GOT3 (cell line): ENCODE measurements around the gene GET4.
"Not testable (repeated sequence)": the region's sequence is repeated elsewhere in the genome, so short reads cannot be mapped to it uniquely, and the experiment has no call there.

Experiments used
- DNase-seq: peaks from one replicate; lab custom pipeline; 2025; ENCODE audit warnings: mixed read lengths; lab: John Stamatoyannopoulos, UW

Gene GET4

DNA sequence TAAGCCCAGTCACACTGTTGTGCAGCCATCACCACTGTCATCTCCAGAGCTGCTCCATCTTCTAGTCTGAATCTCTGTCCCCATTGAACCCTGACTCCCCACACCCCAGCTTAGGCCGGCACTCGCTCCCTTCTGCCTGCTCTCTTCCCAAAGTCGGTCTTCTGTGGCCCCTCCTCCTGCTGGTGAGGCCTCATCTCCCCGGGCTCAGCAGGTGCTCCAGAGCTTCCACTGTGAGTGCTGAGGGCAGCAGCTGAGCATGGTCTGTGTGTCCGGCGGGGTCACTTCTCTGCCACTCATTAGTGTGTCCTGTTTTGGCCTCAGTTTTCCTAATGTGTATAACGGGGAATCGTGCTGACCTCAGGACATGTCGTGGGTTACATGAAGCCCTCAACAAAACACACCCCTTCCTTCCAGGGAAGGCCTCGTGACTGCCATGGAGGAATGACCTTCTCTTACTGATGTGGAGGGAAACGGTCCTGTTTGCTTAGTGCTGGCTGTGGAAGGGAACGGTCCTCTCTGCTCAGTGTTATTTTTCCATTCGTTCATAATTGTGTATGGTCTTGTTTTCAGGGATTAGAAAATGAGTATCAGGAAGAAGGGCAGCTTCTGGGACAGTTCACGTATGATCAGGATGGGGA is 4.3 kb upstream of the GET4 start:
- no peak for DNase-seq

DNA sequence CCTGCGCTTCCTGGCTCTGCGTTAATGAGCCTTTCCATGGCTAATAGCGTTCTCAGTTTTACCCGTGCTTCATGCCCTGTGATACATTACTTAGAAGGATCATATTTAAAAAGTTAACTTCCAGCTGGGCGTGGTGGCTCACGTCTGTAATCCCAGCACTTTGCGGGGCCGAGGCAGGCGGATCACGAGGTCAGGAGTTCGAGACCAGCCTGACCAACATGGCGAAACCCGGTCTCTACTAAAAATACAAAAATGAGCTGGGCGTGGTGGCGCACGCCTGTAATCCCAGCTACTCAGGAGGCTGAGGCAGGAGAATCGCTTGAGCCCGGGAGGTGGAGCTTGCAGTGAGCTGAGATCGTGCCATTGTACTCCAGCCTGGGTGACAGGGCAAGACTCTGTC is 3.7 kb upstream of the GET4 start:
- not testable (repeated sequence) for DNase-seq

DNA sequence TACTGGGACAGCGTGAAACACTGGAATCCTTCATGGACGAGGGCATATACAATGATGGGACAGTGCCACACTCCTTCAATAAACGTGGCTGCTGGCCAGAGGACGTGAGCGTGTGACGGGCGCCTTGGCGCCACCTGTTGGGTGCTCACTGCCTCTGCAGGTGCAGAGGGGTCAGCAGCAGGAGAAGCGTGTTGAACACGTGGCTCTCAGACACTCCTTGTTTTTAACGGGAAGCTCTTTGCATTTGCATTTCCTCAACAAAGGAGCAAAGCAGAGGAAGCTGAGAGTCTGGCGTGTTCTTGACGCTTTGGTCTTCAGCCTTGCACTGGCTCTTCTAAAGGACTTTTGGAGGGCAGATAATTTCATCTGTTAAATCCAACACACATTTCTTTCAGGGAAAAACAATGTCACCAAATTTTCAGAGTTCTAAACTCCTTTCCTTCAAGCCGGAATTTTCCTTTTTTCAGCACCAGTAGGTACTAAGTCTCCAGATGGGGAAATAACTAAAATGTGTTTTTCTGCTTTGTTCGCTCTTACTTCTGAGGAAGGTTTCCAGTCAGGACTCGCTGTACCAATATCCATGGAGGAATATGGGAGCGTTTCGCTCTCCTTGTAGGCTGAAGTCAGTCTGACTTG is 2.9 kb upstream of the GET4 start:
- no peak for DNase-seq

DNA sequence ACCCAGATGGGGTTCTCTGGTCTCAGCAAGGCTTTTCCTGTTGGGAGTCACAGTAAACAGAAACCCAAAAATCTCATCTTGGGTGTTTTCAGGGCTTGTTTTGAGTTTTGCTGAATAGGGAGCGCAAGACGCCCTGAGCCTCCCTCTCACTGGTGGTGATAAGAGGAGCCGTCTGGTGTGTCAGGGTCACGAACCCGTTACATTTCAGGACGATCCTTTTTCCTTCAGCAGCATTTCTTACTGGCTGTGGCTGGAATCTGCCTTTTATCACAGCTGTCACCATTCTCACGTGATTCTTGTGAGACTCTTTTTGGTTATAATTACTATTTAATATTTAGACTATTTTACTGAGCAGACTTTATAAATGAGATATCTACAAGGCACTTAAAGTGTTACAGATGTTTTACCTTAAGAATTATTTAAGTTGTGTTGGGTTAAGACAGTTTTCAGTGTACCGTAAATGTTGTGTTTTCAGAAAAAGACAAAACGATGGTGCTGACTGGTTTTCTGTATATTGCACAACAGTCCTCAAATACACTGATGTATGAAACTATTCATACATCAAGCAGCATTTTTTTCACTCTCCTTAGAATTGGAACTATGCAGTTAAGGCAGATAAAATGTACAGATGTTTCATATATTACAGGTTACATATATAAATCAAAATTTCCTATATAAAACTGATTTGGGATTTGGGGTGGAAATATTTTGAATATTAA is 2.2 kb upstream of the GET4 start:
- DNase-seq, result no peak

DNA sequence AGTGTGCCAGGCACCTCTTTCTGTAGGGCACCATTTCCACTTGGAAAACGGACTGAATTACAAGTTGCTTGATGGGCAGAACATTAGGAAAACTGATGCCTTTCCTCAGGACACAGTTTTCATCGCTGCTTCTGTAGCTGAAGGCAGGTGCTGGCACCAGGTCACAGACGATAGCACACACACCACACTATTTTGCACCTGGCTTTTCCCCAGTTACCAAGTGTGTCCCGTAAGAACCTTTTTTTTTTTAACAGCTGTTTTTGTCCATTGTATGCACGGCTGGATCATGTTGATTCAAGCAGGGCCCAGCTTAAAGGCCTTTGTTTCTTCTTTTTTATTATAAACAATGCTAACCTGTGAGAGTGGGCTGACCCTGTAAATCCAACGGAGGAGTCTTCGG is 1.3 kb upstream of the GET4 start:
- no peak for DNase-seq

DNA sequence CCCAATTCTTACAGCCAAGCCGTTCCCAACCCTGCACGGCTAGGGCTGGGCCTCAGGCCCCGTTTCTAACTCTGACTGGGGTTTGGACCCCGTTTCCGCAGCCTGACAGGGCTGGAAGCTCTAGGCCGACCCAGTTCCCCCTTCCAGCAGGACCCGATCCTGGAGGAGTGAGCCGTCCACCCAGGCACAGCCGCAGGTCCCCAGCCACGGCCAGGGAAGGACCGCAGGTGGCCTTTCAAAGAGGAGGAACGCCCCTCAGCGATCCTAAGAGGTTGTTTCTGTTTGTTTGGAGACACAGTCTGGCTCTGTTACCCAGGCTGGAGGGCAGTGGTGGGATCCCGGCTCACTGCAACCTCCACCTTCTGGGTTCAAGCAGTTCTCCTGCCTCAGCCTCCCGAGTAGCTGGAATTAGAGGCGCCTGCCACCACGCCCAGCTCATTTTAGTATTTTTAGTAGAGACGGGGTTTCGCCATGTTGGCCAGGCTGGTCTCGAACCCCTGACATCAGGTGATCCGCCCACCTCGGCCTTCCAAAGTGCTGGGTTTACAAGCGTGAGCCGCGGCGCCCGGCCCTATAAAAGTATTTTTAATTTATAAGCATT is 778 bp upstream of the GET4 start:
- no peak for DNase-seq

DNA sequence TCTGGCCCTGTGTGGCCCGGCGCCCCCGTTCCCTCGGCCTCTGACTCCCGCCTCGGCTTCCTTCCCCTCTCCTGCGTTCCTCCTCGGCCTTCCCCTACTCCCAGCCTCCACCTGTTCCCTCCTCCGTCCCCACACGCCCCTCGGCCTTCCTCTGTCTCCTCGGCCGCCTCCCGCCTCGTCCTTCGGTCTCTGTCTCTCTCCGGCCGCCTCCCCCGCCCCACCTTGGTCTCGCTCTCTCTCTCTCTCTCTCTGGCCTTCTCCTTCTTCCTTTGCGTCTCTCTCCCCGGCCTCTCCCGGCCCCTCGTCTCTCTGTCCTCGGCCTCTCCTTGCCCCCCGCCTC is 588 bp downstream of the GET4 start:
- DNase-seq, result no peak

DNA sequence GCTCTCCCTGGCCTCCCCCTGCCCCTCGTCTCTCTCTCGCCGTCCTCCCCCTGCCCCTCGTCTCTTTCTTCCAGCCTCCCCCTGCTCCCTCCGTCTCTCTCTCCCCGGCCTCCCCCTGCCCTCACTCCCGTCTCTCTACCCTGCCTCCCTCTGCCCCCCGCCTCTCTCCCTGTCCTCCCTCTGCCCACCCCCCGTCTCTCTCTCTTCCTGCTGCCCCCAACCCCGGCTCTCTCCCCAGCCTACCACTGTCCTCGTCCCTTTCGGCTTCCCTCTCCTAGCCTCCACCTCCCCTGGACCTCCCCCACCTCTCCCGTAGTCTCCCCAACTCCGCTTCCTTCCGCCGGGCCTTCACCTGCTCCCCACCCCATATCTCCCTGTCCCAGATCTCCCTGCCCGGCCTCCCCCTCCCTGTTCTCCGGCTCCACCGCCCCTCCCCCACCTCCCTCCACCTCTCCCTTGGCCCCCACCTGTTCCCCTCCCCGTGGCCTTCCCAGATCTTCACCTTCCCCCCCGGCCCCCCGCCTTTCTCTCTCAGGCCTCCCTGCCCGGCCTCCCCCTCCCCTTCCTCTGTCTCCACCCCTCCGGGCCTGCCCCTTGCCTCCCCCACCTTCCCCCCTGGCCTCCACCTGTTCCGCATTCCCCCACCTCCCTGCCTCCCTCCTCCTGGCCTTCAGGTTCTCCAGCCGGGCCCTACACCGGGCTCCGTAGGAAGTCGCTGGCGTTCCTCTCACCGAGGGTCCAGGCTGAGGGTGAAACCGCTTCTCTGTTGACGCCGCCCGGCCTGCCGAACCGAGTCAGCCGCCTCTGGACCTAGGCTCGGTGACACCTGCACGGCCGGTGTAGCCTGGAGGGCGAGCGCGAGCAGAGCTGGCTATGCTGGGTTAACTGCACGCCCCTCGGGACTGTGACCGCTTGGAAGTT is 1.2 kb downstream of the GET4 start:
- no peak for DNase-seq

DNA sequence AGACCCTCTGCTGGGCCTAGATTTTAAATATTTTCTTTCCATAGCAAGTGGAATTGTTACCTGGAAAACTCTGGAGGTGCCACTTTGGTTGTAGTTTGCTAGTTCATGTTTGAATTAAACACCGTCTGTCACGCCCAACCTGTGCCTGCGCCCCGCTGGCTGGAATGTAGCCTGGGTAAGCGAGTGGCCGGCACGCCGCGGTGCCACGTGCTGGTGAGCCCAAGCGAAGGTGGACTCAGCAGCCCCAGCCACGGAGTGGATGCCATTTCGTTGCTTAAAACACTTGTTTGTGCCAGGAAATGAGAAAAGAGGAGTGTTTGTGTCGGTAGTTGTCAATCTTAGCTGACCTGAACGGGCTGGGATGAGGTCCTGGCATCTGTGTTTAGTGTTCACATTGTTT is 2.7 kb downstream of the GET4 start:
- no peak for DNase-seq

DNA sequence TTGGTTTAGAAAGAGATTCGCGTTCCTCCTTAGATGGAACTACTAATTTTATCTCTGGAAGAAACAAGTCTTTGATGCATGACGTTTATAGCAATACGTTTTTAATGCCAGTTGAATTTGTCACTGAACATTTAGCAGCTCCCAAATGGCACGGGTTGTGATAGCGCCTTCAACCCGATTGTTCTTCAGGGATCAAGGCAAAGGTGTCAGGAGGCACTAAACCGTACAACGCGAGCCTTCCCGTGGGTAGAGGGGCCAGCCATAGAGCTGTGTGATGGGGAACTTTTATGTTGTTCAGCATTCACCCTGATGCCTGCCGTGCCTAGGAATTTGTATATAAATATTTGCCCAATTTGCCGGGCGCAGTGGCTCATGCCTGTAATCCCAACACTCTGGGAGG is 3.4 kb downstream of the GET4 start:
- DNase-seq, result no peak

DNA sequence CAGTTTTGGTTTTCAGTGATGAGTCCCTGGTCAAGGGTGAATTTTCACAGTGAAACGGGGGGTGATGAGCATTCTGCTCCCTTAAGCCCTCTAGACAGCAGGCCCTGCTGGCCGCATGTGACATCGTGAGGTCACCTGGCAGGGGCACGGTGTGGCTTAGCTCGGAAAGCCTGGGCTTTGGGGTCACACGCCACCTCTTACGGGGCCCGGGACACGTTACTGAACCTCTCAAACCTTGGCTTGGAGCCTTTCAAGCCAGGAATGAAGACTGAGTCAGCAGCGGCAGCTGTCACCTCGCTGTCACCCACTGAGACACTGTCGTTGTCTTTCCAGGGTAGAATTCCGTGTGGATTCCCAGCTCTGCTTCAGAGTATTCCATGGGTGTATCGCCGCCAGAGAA is 4.1 kb downstream of the GET4 start:
- no peak for DNase-seq

DNA sequence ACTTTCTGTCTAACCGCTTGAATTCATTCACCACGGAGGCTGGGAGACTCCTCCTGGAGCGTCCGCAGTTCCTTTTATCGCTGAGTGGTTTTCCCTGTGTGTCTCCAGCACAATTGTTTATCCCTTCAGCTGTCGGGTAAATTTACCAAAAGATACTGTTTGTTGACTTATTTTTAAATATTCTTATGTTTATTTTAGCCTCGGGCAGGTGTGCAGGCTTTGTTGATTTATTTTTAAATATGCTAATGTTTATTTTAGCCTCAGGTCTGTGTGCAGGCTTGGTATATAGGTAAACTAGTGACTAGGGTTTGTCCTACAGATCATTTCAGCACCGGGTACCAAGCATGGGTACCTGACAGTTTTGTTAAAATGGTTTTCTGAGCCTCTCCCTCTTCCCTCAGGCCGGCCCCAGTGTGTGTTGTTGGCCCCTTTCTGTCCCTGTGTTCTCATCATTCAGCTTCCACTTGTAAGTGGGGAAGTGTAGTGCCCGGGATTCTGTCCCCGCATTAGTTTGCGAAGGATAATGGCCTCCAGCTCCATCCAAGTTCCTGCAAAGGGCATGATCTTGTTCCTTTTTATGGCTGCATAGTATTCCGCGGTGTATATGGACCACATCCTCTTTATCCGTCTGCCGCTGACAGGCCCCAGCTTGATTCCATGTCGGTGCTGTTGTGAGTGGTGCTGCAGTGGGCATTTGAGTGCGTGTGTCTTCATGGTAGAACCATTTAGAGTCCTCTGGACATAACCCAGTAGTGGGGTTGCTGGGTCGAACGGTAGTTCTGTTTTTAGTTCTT is 5.3 kb downstream of the GET4 start:
- no peak for DNase-seq

DNA sequence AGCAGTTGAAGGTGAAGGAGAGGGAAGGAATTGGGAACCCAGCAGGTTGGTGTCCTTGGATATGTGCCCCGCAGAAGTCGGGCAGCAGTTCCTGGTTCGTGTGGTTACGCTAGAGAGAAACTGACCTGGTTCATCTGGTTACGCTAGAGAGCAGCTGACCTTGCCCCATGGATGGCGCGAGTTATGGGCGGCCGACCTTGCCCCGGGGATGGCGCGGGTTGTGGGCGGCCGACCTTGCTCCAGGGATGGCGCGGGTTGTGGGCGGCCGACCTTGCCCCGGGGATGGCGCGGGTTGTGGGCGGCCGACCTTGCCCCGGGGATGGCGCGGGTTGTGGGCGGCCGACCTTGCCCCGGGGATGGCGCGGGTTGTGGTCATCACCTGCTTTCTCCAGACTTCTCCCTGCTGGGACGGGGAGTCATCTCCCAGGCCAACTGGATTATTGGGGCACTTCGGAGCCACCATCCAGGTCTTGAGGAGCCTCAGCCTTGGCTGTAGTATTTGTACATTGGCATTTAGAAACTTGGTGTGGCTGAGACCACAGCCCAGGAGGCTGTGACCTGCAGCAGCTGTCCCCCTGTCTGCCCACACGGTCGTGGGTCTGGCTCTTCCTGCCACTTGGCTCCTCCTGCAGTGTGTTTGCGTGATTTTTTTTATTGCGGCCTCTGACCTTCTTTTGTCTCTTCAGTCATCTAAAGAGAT is 6.1 kb downstream of the GET4 start:
- DNase-seq, result no peak

DNA sequence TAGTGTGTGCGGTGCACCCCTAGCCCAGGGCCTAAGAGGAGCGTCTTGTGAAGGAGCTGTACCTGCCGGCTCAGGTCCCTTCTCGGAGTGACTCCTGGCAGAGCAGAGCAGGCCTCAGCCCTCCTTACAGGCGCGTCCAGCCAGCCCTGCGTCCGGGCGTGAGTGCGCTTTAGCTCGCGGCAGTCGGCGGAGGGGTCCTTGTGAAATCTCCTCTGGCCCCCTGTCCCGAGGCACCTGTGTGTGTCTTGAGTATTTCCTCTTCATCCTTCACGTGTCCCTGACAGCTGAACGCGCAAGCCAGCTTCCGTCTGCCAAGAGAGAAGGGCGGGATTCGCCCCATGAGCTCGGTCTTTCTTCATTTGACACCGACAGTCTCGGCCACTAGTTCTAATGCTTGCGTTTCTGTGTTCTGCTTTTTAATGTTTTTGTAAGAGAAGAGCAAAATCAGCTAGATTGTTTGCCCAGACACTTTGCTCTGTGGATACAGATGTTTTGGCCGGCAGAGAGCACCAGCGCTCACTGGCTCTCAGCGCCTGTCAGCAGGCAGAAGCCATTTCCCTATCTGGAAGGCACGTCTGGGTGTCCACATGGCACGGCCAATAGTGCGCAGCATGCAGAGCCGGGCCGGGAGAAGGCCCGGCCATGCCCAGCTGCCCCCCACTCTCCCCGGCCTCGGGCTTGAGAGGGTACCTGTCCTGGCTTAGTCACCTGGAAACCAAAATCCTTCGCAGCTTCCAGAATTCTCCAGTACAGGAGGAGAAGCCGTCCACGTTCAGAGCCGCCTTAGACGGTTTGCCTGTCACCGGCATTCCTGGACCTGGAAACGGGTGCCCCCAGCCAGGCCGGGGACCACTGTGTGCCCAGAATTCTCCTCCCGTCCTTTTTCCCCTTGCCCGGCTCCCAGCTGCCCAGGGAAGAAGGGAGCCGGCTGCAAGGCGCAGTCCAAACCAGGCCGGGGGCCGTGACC is 7.0 kb downstream of the GET4 start:
- no peak for DNase-seq

DNA sequence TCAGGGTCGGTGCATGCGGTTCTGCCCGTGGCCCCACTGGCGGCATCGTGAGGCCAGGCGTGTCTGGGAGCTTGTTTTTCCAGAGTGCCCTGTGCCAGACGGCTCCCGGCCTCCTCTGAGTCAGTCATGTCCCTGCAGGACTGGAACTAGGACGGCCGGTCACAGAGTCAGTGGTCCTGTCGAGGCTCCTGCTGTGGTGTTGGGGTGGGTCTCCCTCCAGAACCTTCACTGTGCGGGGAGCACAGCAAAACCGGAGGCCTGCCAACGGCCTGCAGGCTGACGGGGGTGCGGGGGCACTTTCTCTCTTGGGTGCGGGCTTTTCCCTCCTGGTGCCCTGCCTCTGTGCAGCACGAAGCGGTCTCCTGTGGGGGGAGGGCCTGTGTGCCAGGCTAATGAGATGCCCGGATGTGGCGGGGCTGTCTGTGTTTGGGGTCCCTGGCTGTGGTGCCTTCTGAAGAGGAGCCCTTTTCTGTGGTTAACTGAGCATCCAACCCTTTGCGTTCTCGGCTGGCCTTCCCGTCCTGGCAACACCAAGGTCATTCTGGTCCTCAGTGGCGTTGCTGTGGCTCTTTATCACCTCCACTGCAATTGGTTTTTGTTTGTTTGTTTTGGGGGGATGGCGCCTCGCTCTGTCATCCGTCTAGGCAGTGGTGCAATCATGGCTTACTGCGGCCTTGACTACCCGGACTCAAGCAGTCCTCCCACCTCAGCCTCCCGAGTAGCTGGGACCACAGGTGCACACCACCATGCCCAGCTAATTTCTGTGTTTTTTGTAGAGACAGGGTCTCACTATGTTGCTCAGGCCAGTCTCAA is 8.0 kb downstream of the GET4 start:
- DNase-seq, result no peak

DNA sequence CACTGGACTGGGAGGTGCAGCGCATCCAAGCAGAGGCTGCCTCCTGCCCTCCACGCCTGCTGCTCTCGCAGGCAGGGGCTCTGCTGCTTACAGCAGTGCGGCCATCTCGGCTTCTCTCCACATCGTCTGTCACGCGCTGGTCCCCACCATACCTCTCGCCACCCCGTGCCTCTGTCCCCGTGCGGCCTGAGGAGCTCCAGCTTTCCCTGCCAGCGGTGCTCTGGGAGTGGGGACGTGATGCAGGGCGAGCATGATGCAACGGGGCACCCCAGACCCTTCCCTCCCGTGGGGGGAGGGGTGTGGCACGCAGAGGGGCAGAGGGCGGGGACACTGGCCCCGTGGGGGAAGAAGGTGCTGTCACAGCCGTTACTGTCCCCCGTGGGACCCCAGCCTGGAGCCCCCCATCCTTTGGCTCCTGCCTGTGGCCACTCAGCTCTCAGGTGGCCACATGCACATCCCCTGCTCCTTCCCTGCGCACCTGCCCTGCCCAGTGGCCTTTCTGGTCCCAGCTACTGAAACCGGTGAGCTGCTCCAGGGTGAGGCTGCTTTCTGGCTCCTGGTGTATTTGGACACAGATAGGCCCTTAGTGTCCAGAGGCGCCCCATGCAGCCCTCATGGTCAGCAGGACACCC is 9.0 kb downstream of the GET4 start:
- no peak for DNase-seq

DNA sequence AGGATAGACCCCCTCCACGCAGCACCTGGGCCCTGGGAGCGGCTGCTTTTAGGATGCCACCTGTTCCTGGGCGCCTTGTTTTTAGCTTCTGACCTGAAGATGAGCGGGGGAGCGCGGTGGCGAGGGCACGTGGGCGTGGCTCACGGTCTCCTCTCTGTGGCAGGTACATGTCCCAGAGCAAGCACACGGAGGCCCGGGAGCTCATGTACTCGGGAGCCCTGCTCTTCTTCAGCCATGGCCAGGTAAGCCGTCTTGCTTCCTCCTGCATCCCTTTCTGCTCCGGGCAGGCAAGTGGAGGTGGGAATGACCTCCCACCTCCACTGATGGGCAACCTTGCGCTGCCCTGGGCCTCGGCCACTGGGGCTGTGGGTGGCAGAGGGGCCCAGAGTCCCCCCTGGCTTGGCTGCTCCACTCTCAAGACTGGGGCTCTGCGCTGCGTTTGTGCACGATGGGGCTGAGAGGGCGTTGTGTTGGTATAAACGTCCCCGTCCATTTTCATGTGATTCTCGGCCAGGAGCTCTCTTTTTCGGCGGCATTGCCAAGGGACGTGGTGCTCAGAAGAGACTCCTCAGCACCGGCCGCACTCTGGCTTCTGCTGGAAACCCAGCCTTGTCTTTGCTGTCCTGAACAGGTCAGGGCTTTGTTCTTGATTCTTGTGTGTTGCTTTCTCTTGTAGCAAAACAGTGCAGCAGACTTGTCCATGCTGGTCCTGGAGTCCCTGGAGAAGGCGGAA is 9.7 kb downstream of the GET4 start:
- DNase-seq, result no peak
